Neuronal stem cell (in vitro differentiated cells): ENCODE measurements around the gene CPT1A.

Experiments
- DNase-seq: peaks from one replicate; pipeline ENCODE4 v3.0.0-alpha.2; 2013; ENCODE audit warnings: low spot score
- H2AFZ ChIP-seq: one replicate; pipeline ENCODE4 v1.6.1; 2013; ENCODE audit warnings: mild to moderate bottlenecking, low read length, inconsistent platforms
- H2AK5ac ChIP-seq: 2 replicates; pipeline ENCODE4 v1.6.1; 2013; ENCODE audit warnings: low read depth, mild to moderate bottlenecking, inconsistent platforms, low read length, moderate library complexity, mixed read lengths
- H2BK120ac ChIP-seq: 2 replicates; pipeline ENCODE4 v1.6.1; 2013; ENCODE audit warnings: low read depth, mild to moderate bottlenecking, inconsistent platforms, low read length, moderate library complexity, mixed read lengths
- H2BK12ac ChIP-seq: one replicate; pipeline ENCODE4 v1.6.1; 2013; ENCODE audit warnings: low read length, inconsistent platforms
- H2BK15ac ChIP-seq: 2 replicates; pipeline ENCODE4 v1.6.1; 2013; ENCODE audit warnings: mild to moderate bottlenecking, low read length, inconsistent platforms, mixed read lengths
- H2BK5ac ChIP-seq: one replicate; pipeline ENCODE4 v1.6.1; 2013; ENCODE audit warnings: inconsistent platforms, mild to moderate bottlenecking, low read length, moderate library complexity
- H3K14ac ChIP-seq: one replicate; pipeline ENCODE4 v1.6.1; 2013; ENCODE audit warnings: low read length, inconsistent platforms
- H3K18ac ChIP-seq: 2 replicates; pipeline ENCODE4 v1.6.1; 2013; ENCODE audit warnings: low read length, inconsistent platforms
- H3K23ac ChIP-seq: 2 replicates; pipeline ENCODE4 v1.6.1; 2013; ENCODE audit warnings: low read depth, mild to moderate bottlenecking, mixed read lengths, low read length, inconsistent platforms; ENCODE audit not compliant: poor library complexity
- H3K27ac ChIP-seq: replicated peaks from 3 replicates; pipeline ENCODE4 v1.5.1; 2013; ENCODE audit warnings: low read length, inconsistent platforms
- H3K27me3 ChIP-seq, 3 experiments: 2 replicates each; pipeline ENCODE4 v1.6.1; 2013; ENCODE audit warnings: low read length in 3 of 3, mild to moderate bottlenecking in 2 of 3, inconsistent platforms in 1 of 3, low read depth in 1 of 3, mixed read lengths in 1 of 3, moderate library complexity in 1 of 3; ENCODE audit not compliant: control insufficient read depth in 3 of 3, insufficient read depth in 3 of 3
- H3K36me3 ChIP-seq, 2 donors: replicated peaks in 1 of 2; 2 replicates each; pipeline ENCODE4 v1.6.1; 2013; ENCODE audit warnings: low read length in 2 of 2; ENCODE audit not compliant: control insufficient read depth in 2 of 2, insufficient read depth in 2 of 2
- H3K4ac ChIP-seq: 2 replicates; pipeline ENCODE4 v1.6.1; 2013; ENCODE audit warnings: inconsistent platforms, mild to moderate bottlenecking, low read length, moderate library complexity
- H3K4me1 ChIP-seq, 2 donors: 1 replicate in 1 of 2; 2 replicates in 1 of 2; pipeline ENCODE4 v1.6.1; 2013; ENCODE audit warnings: low read length in 2 of 2, low read depth in 1 of 2; ENCODE audit not compliant: control insufficient read depth in 2 of 2, insufficient read depth in 1 of 2
- H3K4me2 ChIP-seq: one replicate; pipeline ENCODE4 v1.6.1; 2013; ENCODE audit warnings: mild to moderate bottlenecking, low read length, inconsistent platforms; ENCODE audit not compliant: insufficient read depth, poor library complexity, severe bottlenecking
- H3K4me3 ChIP-seq, 2 donors: 2 replicates each; pipeline ENCODE4 v1.5.1; 2013; ENCODE audit warnings: low read length in 2 of 2, mild to moderate bottlenecking in 2 of 2, inconsistent platforms in 1 of 2, moderate library complexity in 1 of 2
- H3K79me1 ChIP-seq: one replicate; pipeline ENCODE4 v1.6.1; 2013; ENCODE audit warnings: low read depth, mild to moderate bottlenecking, inconsistent platforms, low read length, moderate library complexity
- H3K9ac ChIP-seq: one replicate; pipeline ENCODE4 v1.6.1; 2013; ENCODE audit warnings: mild to moderate bottlenecking, low read depth, low read length, inconsistent platforms; ENCODE audit not compliant: poor library complexity
- H3K9me3 ChIP-seq, 2 donors: replicated peaks in 1 of 2; 2 replicates each; pipeline versions ENCODE3 to v1.6.1; 2013; ENCODE audit warnings: low read length in 2 of 2, mild to moderate bottlenecking in 2 of 2, inconsistent platforms in 1 of 2, low read depth in 1 of 2, mixed read lengths in 1 of 2, moderate library complexity in 1 of 2; ENCODE audit not compliant: control insufficient read depth in 2 of 2, insufficient read depth in 1 of 2
- H4K8ac ChIP-seq: one replicate; pipeline ENCODE4 v1.6.1; 2013; ENCODE audit warnings: low read depth, mild to moderate bottlenecking, inconsistent platforms, low read length, moderate library complexity
- H4K91ac ChIP-seq: one replicate; pipeline ENCODE4 v1.6.1; 2013; ENCODE audit warnings: low read length, low read depth, mild to moderate bottlenecking, inconsistent platforms; ENCODE audit not compliant: poor library complexity
- WGBS, 2 donors: extraction: QIAGEN DNeasy Blood & Tissue Kit; methylation state at CpG; one replicate each; pipeline ENCODE4 v1.1.7; 2013; ENCODE audit warnings: missing lambda C conversion rate in 2 of 2, mixed read lengths in 1 of 2; ENCODE audit not compliant: insufficient read length in 2 of 2, insufficient replicate concordance in 1 of 2; ENCODE audit errors: extremely low coverage in 2 of 2; 5-methylcytosine and 5-hydroxymethylcytosine counted together

CPT1A gene

GRCh38 chr11:68821670-68822069 lies 20.0 kb downstream of the CPT1A start:
- no peak overlapping the region for H2BK5ac ChIP-seq
- H2AFZ ChIP-seq = no peak overlapping the region
- H2AK5ac ChIP-seq = no peak overlapping the region
- H3K27me3 ChIP-seq = peaks cover 0 to 2% (median 0%) of the 10 kb centered on the region in 3 experiments
- no peaks in the 10 kb centered on the region for H3K9me3 ChIP-seq
- H3K4ac ChIP-seq = no peak overlapping the region
- H2BK12ac ChIP-seq = no peak overlapping the region
- no peak overlapping the region for H2BK15ac ChIP-seq
- H4K8ac ChIP-seq = no peak overlapping the region
- no peak overlapping the region for H3K4me2 ChIP-seq
- no peak overlapping the region for H3K27ac ChIP-seq
- no peak overlapping the region for H4K91ac ChIP-seq
- H3K36me3 ChIP-seq = no peaks in the 10 kb centered on the region
- H3K79me1 ChIP-seq = peaks cover 1% of the 10 kb centered on the region
- H3K18ac ChIP-seq = no peak overlapping the region
- DNase-seq = no peak
- no peak overlapping the region for H3K23ac ChIP-seq
- no peak overlapping the region for H2BK120ac ChIP-seq
- no peaks in the 10 kb centered on the region for H3K4me1 ChIP-seq
- H3K4me3 ChIP-seq = no peak overlapping the region
- H3K14ac ChIP-seq = no peak overlapping the region
- no CpG with 5 or more reads among the region's 4 CpGs for WGBS, 2 donors
- H3K9ac ChIP-seq = no peak overlapping the region

- Histone ChIP-seq H3K4me3 (no peak overlapping the region), H3K27me3 (no peaks in the 10 kb centered on the region), H3K36me3 (no peaks in the 10 kb centered on the region), H3K4me2 (no peak overlapping the region), H2BK120ac (no peak overlapping the region), H2AFZ (no peak overlapping the region), H3K27ac (no peak overlapping the region), H2BK15ac (no peak overlapping the region), H4K91ac (no peak overlapping the region), H2AK5ac (no peak overlapping the region), H3K18ac (no peak overlapping the region), H3K4me1 (no peaks in the 10 kb centered on the region), H3K4ac (no peak overlapping the region), H3K9ac (no peak overlapping the region), H3K9me3 (no peaks in the 10 kb centered on the region), H2BK5ac (no peak overlapping the region), H2BK12ac (no peak overlapping the region), H3K14ac (no peak overlapping the region), H3K23ac (no peak overlapping the region), H3K79me1 (no peaks in the 10 kb centered on the region), H4K8ac (no peak overlapping the region)
- no CpG with 5 or more reads among the region's 10 CpGs for WGBS, 2 donors
- no peak for DNase-seq
These were observed 22.4 kb downstream of the CPT1A start for GRCh38 chr11:68819362-68819761.

DNA sequence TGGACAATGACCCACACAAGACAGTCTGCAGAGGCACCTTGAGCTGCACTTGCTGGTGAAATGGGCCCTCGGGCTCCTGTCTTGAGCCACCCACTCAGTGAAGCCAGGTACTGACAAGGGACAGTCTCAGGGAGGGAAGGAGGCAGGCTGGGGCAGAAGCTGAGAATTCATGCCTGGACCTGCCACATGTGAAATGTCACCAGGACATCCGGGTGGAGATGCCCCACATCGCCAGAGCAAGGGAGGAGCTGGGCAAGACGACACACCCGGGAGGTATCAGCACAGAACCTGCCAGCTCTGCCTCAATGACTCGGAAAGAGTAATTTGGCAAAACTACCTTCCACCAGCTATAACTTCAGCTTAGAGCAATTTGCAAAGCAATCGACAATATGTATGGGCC lies 23.5 kb downstream of the CPT1A start:
- H3K18ac ChIP-seq = peak overlapping the region; percentile 65
- H3K36me3 ChIP-seq = no peaks in the 10 kb centered on the region
- peak overlapping the region in 1 of 2 donors; percentile 28 for H3K4me3 ChIP-seq
- H3K14ac ChIP-seq = no peak overlapping the region
- no peaks in the 10 kb centered on the region for H3K9me3 ChIP-seq
- H3K79me1 ChIP-seq = no peaks in the 10 kb centered on the region
- H2BK12ac ChIP-seq = no peak overlapping the region
- H3K27me3 ChIP-seq = no peaks in the 10 kb centered on the region
- H2BK5ac ChIP-seq = no peak overlapping the region
- no peak overlapping the region for H3K4ac ChIP-seq
- no peak overlapping the region for H4K91ac ChIP-seq
- no CpG with 5 or more reads among the region's 7 CpGs for WGBS, 2 donors
- no peak for DNase-seq
- H4K8ac ChIP-seq = no peak overlapping the region
- no peak overlapping the region for H2AFZ ChIP-seq
- H2AK5ac ChIP-seq = peak overlapping the region; percentile 61
- H2BK120ac ChIP-seq = no peak overlapping the region
- H3K23ac ChIP-seq = no peak overlapping the region
- no peak overlapping the region for H3K27ac ChIP-seq
- no peak overlapping the region for H3K4me2 ChIP-seq
- H3K4me1 ChIP-seq = no peaks in the 10 kb centered on the region
- no peak overlapping the region for H3K9ac ChIP-seq
- no peak overlapping the region for H2BK15ac ChIP-seq

GRCh38 chr11:68817554-68817953 lies 24.2 kb downstream of the CPT1A start:
- Histone ChIP-seq H3K4me3 (no peak overlapping the region), H3K9ac (no peak overlapping the region), H2BK12ac (no peak overlapping the region), H3K9me3 (no peaks in the 10 kb centered on the region), H4K91ac (no peak overlapping the region), H3K4me1 (no peaks in the 10 kb centered on the region), H3K23ac (no peak overlapping the region), H4K8ac (no peak overlapping the region), H2BK15ac (no peak overlapping the region), H2AK5ac (no peak overlapping the region), H2AFZ (no peak overlapping the region), H3K18ac (peak overlapping the region; percentile 17), H3K14ac (no peak overlapping the region), H3K27ac (no peak overlapping the region), H3K4me2 (no peak overlapping the region), H2BK120ac (no peak overlapping the region), H3K4ac (no peak overlapping the region), H2BK5ac (no peak overlapping the region), H3K79me1 (no peaks in the 10 kb centered on the region), H3K27me3 (no peaks in the 10 kb centered on the region), H3K36me3 (no peaks in the 10 kb centered on the region)
- no CpG with 5 or more reads among the region's 4 CpGs for WGBS, 2 donors
- DNase-seq = no peak
